HG03066 (cell line): Measurements from ENCODE around the gene DDX51.

Source experiments
- ATAC-seq: cut with Tn5 transposase; IDR thresholded peaks from one replicate; pipeline ENCODE4 v1.9.1; 2021; ENCODE audit warnings: low read depth; ENCODE audit not compliant: unreplicated experiment

Gene DDX51

GRCh38 chr12:132144115-132144809, at the start of gene DDX51, which contains the start of gene NOC4L:
Gene DDX51, minus strand, starts transcription at chr12:132144319. Its CDS starts 23 bp downstream, at chr12:132144296.
Gene NOC4L, plus strand, starts transcription at chr12:132144457. Its CDS starts 32 bp downstream, at chr12:132144489.
- peak; percentile 80 for ATAC-seq

GRCh38 chr12:132191715-132192553, 47.8 kb upstream of the DDX51 start:
- ATAC-seq: no peak

- no peak for ATAC-seq
Measured at GRCh38 chr12:132190834-132191500, 46.8 kb upstream of the DDX51 start.

GRCh38 chr12:132190012-132190755, 46.1 kb upstream of the DDX51 start:
- ATAC-seq: peak; percentile 22

GRCh38 chr12:132189378-132190011, 45.4 kb upstream of the DDX51 start:
- ATAC-seq: peak; percentile 83

GRCh38 chr12:132188916-132189325, 44.8 kb upstream of the DDX51 start:
- no peak for ATAC-seq

- ATAC-seq: no peak
Measured at GRCh38 chr12:132188451-132188901, 44.4 kb upstream of the DDX51 start.

GRCh38 chr12:132187646-132188450, 43.7 kb upstream of the DDX51 start:
- ATAC-seq: no peak

- no peak for ATAC-seq
Measured at GRCh38 chr12:132186857-132187620, 42.9 kb upstream of the DDX51 start.

- ATAC-seq: no peak
Measured at GRCh38 chr12:132186208-132186856, 42.2 kb upstream of the DDX51 start.

GRCh38 chr12:132185705-132186104, 41.6 kb upstream of the DDX51 start:
- ATAC-seq: no peak

GRCh38 chr12:132182711-132183365, 38.7 kb upstream of the DDX51 start:
- no peak for ATAC-seq

- no peak for ATAC-seq
Measured at GRCh38 chr12:132182206-132182710, 38.1 kb upstream of the DDX51 start.

- no peak for ATAC-seq
Measured at GRCh38 chr12:132181570-132182200, 37.6 kb upstream of the DDX51 start.

GRCh38 chr12:132180648-132181546, 36.8 kb upstream of the DDX51 start:
- ATAC-seq: no peak
